D721Med (cell line): ENCODE results near the gene COX6B2.
A peak's percentile ranks its signal among the peaks of the same experiment; 100 is the strongest.

ENCODE experiments used
- DNase-seq: peaks from one replicate; pipeline ENCODE4 v3.0.0; 2011; ENCODE audit warnings: low spot score; ENCODE audit not compliant: insufficient read length
- FAIRE-seq: peaks from 2 replicates; lab custom pipeline; 2011; peaks lifted over from hg19 to GRCh38; lab: Jason Lieb, UNC
- TF ChIP-seq, protein P1 (sequence below): IDR thresholded peaks from 2 replicates; pipeline ENCODE4 v1.5.1; 2012; ENCODE audit warnings: mild to moderate bottlenecking, control low read depth; ENCODE audit not compliant: insufficient read depth; ENCODE audit errors: missing control alignments

The COX6B2 gene

DNA sequence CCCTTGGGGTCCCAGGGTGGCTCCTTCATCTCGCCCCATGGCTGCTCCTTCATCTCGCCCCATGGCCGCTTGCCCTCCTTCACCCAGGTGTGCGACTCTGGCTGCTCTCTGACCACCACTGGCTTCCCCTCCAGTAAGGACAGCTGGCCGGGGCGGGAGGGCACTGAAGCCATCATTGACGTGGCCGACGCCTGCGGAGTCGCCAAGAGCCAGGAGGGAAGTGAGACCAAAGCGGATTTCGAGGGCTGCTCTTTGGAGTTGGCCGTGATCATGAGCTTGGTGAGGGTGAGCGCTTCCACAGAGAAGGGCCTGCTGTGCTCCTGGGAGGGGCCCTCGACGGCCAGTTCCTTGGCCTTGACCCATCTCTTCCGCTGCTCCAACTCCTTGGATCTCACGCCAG lies 4.0 kb upstream of the COX6B2 start:
- no peak for DNase-seq
- no peak for FAIRE-seq
- TF ChIP-seq, protein P1, sequence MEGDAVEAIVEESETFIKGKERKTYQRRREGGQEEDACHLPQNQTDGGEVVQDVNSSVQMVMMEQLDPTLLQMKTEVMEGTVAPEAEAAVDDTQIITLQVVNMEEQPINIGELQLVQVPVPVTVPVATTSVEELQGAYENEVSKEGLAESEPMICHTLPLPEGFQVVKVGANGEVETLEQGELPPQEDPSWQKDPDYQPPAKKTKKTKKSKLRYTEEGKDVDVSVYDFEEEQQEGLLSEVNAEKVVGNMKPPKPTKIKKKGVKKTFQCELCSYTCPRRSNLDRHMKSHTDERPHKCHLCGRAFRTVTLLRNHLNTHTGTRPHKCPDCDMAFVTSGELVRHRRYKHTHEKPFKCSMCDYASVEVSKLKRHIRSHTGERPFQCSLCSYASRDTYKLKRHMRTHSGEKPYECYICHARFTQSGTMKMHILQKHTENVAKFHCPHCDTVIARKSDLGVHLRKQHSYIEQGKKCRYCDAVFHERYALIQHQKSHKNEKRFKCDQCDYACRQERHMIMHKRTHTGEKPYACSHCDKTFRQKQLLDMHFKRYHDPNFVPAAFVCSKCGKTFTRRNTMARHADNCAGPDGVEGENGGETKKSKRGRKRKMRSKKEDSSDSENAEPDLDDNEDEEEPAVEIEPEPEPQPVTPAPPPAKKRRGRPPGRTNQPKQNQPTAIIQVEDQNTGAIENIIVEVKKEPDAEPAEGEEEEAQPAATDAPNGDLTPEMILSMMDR = no peak

DNA sequence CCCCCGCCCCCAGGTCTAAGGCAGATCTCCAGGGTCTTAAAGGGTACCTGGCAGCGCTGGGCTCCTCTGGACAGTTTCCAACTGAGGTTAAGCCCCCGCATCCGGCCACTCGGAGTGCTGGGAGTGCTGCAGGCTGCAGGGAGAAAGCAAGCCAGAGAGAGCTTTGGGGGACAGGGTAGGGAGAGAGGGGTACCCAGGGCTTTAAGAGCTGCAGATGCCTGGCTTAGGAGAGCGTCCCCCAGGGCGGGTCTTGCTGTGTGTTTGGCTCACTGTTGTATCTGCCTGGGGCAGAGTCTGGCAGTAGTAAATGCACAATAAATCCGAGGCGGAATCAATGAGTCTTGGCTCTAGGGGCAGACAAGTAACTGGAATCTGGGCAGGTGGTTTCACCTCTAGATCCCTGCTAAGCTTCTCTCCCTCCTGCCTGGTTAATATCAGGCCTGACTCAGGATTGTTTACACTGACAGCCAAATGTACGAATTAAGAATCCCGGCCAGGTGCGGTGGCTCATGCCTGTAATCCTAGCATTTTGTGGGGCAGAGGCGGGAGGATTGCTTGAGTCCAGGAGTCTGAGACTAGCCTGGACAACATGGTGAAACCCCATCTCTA lies 798 bp upstream of the COX6B2 start:
- TF ChIP-seq, protein P1 = no peak
- no peak for FAIRE-seq
- DNase-seq = no peak

- TF ChIP-seq, protein P1 = no peak
- no peak for FAIRE-seq
- peak; percentile 95 for DNase-seq
These were observed 469 bp downstream of the COX6B2 start for GRCh38 chr19:55353803-55354697.

DNA sequence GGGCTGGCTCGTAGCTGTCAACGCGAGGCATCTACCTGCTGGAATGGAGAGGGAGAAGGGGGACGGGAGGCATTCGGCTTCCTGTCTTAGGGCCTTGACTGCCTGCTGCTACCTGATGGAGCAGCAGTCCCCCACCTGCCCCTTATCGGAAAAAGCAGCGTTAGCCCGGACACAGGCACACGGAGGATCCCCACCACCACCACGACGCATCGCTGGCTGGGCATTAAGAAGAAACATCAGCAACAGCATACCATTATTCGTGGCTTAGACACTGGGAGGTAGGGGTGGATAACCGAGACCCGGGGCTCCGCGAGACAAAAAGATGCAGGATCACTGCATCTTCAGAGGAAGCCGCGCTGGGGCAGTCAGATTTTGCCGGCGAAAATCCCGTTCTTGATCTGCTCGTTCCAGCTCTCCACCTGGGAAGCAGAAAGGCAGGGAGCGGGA lies 1.1 kb downstream of the COX6B2 start:
- FAIRE-seq = no peak
- DNase-seq = no peak

GRCh38 chr19:55352549-55353145 lies 1.9 kb downstream of the COX6B2 start:
- TF ChIP-seq, protein P1 = no peak
- DNase-seq = no peak
- FAIRE-seq = no peak

More for the DNA sequence above, 1.1 kb downstream of the COX6B2 start:
- TF ChIP-seq, protein P1 = no peak

DNA sequence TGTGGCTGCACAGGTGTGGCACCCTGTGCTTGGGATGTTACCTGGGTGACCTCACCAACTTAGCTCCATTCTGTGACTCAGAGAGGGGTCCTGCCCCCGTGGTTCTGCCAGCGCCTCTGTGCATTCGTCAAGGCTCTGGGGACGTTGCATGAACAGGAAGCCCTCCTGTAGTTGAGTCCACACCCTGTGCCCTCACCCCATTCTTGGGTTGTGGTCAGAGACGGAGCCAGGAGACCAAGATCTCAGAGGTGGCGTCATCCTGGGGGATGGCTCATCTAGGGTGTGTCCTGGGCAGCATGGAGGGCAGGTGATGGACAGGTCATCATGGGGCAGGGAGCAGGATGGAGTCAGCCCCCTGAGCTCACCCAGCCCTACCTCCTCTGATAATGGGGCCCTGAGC lies 2.5 kb downstream of the COX6B2 start:
- DNase-seq (no peak), FAIRE-seq (no peak)
- TF ChIP-seq, protein P1 = no peak
